ENCODE results near the gene GIMAP6. TPM values are rescaled to one million over a fixed set of nuclear protein-coding genes. Genes with fewer than 3 reads are reported as not detected.
"Not testable (repeated sequence)": the region's sequence is repeated elsewhere in the genome, so short reads cannot be mapped to it uniquely, and the experiment has no call there.

GIMAP6 gene
- total RNA-seq, 4 donors from 2014 or later = 14.4 to 68.8 (median 29.4) TPM

GRCh38 chr7:150627959-150628358 lies 4.2 kb downstream of the GIMAP6 start:
- Histone ChIP-seq H3K36me3 (peaks cover 0 to 7% (median 0%) of the 10 kb centered on the region in 3 donors), H3K4me1 (no peaks in the 10 kb centered on the region), H3K9me3 (no peaks in the 10 kb centered on the region), H3K27ac (peak overlapping the region in 1 of 4 donors; percentile 17), H3K4me3 (no peak overlapping the region), H3K27me3 (no peaks in the 10 kb centered on the region)
- WGBS, 2 donors = 91% methylated on average over 14 to 15 of the region's 18 CpGs
- TF ChIP-seq EP300 (IDR thresholded peaks at IDR 0.05) (no peak), POLR2A (IDR thresholded peaks at IDR 0.05) (no peak), CTCF (IDR thresholded peaks at IDR 0.05) (no peak)
- no peak for DNase-seq (ENCODE audit: low spot score in 2 of 2)

GRCh38 chr7:150626696-150627095 lies 5.5 kb downstream of the GIMAP6 start:
- Histone ChIP-seq H3K36me3 (peaks cover 0 to 7% (median 0%) of the 10 kb centered on the region in 3 donors), H3K9me3 (no peaks in the 10 kb centered on the region), H3K4me3 (no peak overlapping the region), H3K27ac (no peak overlapping the region), H3K27me3 (no peaks in the 10 kb centered on the region), H3K4me1 (no peaks in the 10 kb centered on the region)
- TF ChIP-seq CTCF (IDR thresholded peaks at IDR 0.05) (no peak), EP300 (IDR thresholded peaks at IDR 0.05) (no peak), POLR2A (IDR thresholded peaks at IDR 0.05) (no peak)
- 87 to 91% methylated on average over 4 of the region's 4 CpGs for WGBS, 2 donors
- no peak for DNase-seq (ENCODE audit: low spot score in 2 of 2)

GRCh38 chr7:150621376-150621775 lies 10.8 kb downstream of the GIMAP6 start:
- Histone ChIP-seq H3K4me1 (no peaks in the 10 kb centered on the region), H3K4me3 (no peak overlapping the region), H3K36me3 (no peaks in the 10 kb centered on the region), H3K27ac (no peak overlapping the region), H3K9me3 (no peaks in the 10 kb centered on the region), H3K27me3 (no peaks in the 10 kb centered on the region)
- TF ChIP-seq CTCF (IDR thresholded peaks at IDR 0.05) = no peak
- no peak for TF ChIP-seq EP300 (IDR thresholded peaks at IDR 0.05)
- no peak for TF ChIP-seq POLR2A (IDR thresholded peaks at IDR 0.05)
- no peak for DNase-seq (ENCODE audit: low spot score in 2 of 2)
- 57 to 79% methylated on average over 1 of the region's 1 CpG for WGBS, 2 donors

- Histone ChIP-seq H3K27ac (no peak overlapping the region), H3K4me1 (no peaks in the 10 kb centered on the region), H3K4me3 (no peak overlapping the region), H3K9me3 (no peaks in the 10 kb centered on the region), H3K27me3 (no peaks in the 10 kb centered on the region), H3K36me3 (no peaks in the 10 kb centered on the region)
- WGBS, 2 donors = 75 to 87% methylated on average over 3 of the region's 3 CpGs
- DNase-seq (ENCODE audit: low spot score in 2 of 2) = no peak
- TF ChIP-seq EP300 (IDR thresholded peaks at IDR 0.05) = no peak
- no peak for TF ChIP-seq CTCF (IDR thresholded peaks at IDR 0.05)
- TF ChIP-seq POLR2A (IDR thresholded peaks at IDR 0.05) = no peak
Observed at GRCh38 chr7:150620617-150621371, 11.4 kb downstream of the GIMAP6 start.

- Histone ChIP-seq H3K27ac (no peak overlapping the region), H3K36me3 (no peaks in the 10 kb centered on the region), H3K4me3 (no peak overlapping the region), H3K9me3 (no peaks in the 10 kb centered on the region), H3K27me3 (no peaks in the 10 kb centered on the region), H3K4me1 (no peaks in the 10 kb centered on the region)
- 75 to 83% methylated on average over 3 of the region's 3 CpGs for WGBS, 2 donors
- no peak for TF ChIP-seq EP300 (IDR thresholded peaks at IDR 0.05)
- no peak for TF ChIP-seq POLR2A (IDR thresholded peaks at IDR 0.05)
- no peak for TF ChIP-seq CTCF (IDR thresholded peaks at IDR 0.05)
- no peak for DNase-seq (ENCODE audit: low spot score in 2 of 2)
Observed at GRCh38 chr7:150620061-150620460, 12.1 kb downstream of the GIMAP6 start.

- H3K36me3 ChIP-seq; H3K9me3 ChIP-seq; H3K27ac ChIP-seq; H3K4me3 ChIP-seq; H3K27me3 ChIP-seq; DNase-seq (ENCODE audit: low spot score in 2 of 2); H3K4me1 ChIP-seq: not testable (repeated sequence)
- 77 to 82% methylated on average over 5 of the region's 5 CpGs for WGBS, 2 donors
Observed at GRCh38 chr7:150615221-150615755, 16.9 kb downstream of the GIMAP6 start.

- H3K9me3 ChIP-seq; H3K27ac ChIP-seq; H3K4me3 ChIP-seq; H3K4me1 ChIP-seq; H3K27me3 ChIP-seq; DNase-seq (ENCODE audit: low spot score in 2 of 2); H3K36me3 ChIP-seq: not testable (repeated sequence)
- WGBS, 2 donors = 64 to 80% methylated on average over 1 of the region's 1 CpG
Observed at GRCh38 chr7:150614426-150614825, 17.8 kb downstream of the GIMAP6 start.

All from tibial nerve (tissue), 4 donors.